ENCODE data around the gene CAMK2N1.

DNA sequence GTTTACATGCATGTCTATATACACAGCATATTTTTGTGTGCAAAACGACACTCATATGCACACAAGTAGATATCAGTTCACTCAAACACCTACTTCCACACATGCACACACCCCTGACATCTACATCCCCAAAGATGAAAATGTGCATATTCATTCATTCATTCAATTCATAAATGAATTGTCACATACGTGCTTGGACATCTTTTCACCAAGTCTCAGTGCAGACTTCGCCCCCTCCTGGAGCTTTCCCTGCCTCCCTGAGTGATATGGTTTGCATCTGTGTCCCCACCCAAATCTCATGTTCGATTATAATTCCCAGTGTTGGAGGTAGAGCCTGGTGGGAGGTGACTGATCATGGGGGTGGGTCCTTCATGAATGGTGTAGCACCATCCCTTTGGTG, 53.1 kb downstream of the CAMK2N1 start:
- TF ChIP-seq CTCF (IDR thresholded peaks at IDR 0.05; ENCODE audit: low read length) (no peak), EZH2 (IDR thresholded peaks at IDR 0.05; ENCODE audit: borderline replicate concordance, low read length) (no peak)

All from OCI-LY1 (cell line).